ENCODE results near the gene NCAPH2. TPM values are rescaled to one million over a fixed set of nuclear protein-coding genes. Genes with fewer than 3 reads are reported as not detected.

The NCAPH2 gene
- total RNA-seq, 4 donors from 2014 or later: 34.0 to 85.8 (median 41.2) TPM

DNA sequence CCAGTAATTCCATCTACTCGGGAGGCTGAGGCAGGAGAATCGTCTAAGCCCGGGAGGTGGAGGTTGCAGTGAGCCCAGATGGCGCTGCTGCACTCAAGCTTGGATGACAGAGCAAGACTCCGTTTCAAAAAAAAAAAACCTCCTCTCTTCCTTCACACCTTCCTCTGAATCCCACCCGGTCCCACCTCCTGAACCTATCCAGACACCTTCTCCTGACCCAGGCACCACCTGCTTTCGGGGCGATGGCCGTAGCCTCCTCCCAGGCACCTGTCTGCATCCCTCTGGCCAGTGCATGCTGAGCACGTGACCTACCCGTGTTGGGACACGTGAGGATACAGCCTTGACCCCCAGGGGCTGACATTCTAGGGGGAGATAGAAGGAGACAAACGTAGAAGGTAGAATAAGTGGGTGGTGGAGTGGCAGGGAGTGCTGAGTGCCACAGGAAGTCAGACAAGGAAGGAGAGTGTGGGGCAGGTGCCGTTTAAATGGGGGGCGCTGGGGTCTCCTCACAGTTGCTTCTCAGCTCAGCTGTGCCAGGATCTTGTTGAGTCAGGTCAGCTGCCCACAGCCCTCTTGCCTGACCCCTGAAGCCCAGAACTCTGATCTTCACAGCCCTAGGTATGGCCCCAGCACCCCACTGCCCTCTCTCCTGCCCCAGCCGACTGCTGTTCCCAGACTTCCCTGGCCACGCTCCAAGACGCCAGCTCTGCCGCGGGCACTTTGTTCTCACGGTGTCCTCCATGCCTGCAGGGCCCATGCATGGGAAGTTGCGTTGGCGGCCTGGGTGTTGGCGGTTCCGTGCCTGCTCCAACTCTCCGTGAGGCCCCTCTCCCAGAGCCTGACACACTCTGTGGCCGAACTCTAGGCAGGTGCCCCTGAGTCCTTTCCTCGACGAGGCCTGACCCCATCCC is 22.5 kb upstream of the NCAPH2 start:
- no peaks in the 10 kb centered on the region for H3K9me3 ChIP-seq
- peak in 2 of 3 donors; percentile 75 to 78 for DNase-seq
- H3K27ac ChIP-seq: peak overlapping the region in 2 of 4 donors; percentile 49 to 69
- no peaks in the 10 kb centered on the region for H3K36me3 ChIP-seq
- no peak overlapping the region for H3K4me3 ChIP-seq
- H3K27me3 ChIP-seq: peaks cover 0 to 20% of the 10 kb centered on the region in 2 donors
- H3K4me1 ChIP-seq: peaks cover 0 to 41% (median 20%) of the 10 kb centered on the region in 4 donors
- TF ChIP-seq, protein P1, sequence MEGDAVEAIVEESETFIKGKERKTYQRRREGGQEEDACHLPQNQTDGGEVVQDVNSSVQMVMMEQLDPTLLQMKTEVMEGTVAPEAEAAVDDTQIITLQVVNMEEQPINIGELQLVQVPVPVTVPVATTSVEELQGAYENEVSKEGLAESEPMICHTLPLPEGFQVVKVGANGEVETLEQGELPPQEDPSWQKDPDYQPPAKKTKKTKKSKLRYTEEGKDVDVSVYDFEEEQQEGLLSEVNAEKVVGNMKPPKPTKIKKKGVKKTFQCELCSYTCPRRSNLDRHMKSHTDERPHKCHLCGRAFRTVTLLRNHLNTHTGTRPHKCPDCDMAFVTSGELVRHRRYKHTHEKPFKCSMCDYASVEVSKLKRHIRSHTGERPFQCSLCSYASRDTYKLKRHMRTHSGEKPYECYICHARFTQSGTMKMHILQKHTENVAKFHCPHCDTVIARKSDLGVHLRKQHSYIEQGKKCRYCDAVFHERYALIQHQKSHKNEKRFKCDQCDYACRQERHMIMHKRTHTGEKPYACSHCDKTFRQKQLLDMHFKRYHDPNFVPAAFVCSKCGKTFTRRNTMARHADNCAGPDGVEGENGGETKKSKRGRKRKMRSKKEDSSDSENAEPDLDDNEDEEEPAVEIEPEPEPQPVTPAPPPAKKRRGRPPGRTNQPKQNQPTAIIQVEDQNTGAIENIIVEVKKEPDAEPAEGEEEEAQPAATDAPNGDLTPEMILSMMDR (IDR thresholded peaks at IDR 0.05): no peak
- no peak for TF ChIP-seq POLR2A (IDR thresholded peaks at IDR 0.05)

DNA sequence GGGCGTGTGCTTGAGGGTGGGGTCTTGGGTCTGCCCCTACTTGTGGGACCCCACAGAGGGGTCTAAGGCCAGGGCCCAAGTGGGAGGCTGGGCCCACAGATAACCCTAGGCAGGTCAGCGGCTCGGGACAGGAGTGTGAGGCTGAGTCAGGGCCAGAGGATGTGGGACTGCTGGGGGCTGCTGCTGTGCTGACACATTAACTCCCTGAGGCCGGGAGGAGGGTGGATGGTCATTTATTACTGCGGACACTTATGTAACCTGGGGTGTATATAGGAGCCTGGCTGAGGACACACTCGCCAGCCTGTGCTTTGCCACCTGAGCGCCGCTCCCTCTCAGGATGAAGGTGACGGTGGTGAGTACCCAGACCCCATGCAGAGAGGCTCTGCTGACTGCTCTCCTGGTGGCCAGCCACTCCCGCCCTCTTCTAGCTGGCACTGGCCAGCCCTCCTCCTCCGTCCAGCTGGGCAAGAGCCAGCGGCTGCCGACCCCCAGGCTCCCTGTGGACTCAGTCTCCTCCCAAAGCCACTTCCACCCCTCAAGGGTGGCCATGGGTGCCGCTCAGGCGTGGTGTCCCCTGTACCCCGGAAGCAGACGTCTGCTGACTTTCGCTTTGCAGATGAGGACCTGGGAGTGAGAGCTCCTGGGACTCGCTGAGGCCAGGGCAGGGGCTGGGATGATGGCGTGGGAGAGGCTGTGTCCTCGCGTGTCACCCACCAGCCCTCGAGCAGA is 21.3 kb upstream of the NCAPH2 start, which contains the start of gene MIOX:
TSS of gene MIOX (plus strand) at position 299 of the 729 bp plus-strand sequence. CDS start at position 338, 39 bp downstream.
- Histone ChIP-seq H3K27me3 (peaks cover 0 to 7% of the 10 kb centered on the region in 2 donors), H3K4me1 (peaks cover 0 to 31% (median 15%) of the 10 kb centered on the region in 4 donors), H3K9me3 (no peaks in the 10 kb centered on the region), H3K4me3 (no peak within 1 kb of the TSS), H3K36me3 (no peaks in the 10 kb centered on the region), H3K27ac (peak within 1 kb of the TSS in 1 of 4 donors; percentile 49)
- peak in 1 of 3 donors; percentile 44 for DNase-seq
- TF ChIP-seq, protein P1 (IDR thresholded peaks at IDR 0.05): no peak
- TF ChIP-seq POLR2A (IDR thresholded peaks at IDR 0.05): no peak

DNA sequence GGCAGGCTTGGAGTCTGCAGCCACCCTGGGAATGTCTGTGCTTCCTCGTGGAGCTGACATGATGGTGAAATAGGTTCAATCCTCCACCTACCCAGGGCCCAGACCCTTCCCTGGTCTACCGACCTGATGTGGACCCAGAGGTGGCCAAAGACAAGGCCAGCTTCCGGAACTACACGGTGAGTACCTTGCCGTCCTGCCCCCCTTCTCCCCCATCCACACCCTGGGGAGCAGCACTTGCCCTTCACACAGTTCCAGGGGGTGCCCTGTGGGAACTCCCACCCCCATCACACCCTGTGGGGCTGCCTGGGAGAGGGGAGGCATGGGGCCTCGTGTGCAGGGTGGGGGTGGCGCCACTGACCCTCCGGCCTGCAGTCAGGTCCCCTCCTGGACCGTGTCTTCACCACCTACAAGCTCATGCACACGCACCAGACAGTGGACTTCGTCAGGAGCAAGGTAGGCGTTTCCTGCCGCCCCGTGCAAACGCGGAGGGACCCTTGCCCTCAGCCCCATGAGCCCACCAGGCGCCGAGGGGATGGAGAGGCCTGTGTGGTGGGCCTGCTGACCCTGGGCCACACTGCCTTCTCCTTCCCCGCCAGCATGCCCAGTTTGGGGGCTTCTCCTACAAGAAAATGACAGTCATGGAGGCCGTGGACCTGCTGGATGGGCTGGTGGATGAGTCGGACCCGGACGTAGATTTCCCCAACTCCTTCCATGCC is 20.6 kb upstream of the NCAPH2 start:
- Histone ChIP-seq H3K36me3 (no peaks in the 10 kb centered on the region), H3K27ac (no peak overlapping the region), H3K4me1 (peaks cover 0 to 23% (median 11%) of the 10 kb centered on the region in 4 donors), H3K9me3 (no peaks in the 10 kb centered on the region), H3K4me3 (no peak overlapping the region), H3K27me3 (peaks cover 0 to under 1% of the 10 kb centered on the region in 2 donors)
- no peak for DNase-seq
- no peak for TF ChIP-seq POLR2A (IDR thresholded peaks at IDR 0.05)
- TF ChIP-seq, protein P1 (IDR thresholded peaks at IDR 0.05): no peak

DNA sequence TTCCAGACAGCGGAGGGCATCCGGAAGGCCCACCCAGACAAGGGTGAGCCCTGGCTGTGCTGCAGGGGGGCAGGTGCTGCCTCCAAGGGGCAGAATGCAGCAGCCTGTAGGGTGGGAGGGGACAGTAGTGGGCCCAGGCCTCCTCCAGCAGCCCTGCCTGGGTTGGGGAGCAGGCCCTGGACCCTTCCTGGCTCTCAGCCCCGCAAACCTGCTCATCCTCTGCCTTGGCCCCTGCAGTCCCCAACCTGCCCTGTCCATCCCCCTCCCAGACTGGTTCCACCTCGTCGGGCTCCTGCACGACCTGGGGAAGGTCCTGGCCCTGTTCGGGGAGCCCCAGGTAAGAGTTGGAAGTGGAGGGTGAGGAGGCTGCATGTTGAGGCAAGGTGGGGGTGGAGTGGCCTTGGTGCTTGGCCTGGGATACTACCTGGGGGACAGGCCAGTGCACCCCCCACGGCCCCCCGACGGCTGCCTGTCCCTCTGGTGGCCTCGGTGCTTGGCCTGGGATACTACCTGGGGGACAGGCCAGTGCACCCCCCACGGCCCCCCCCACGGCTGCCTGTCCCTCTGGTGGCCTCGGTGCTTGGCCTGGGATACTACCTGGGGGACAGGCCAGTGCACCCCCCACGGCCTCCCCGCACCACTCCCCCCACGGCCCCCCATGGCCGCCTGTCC is 19.9 kb upstream of the NCAPH2 start:
- H3K9me3 ChIP-seq: no peaks in the 10 kb centered on the region
- no peak for TF ChIP-seq POLR2A (IDR thresholded peaks at IDR 0.05)
- TF ChIP-seq, protein P1 (IDR thresholded peaks at IDR 0.05): no peak
- H3K4me1 ChIP-seq: peaks cover 0 to 18% (median 11%) of the 10 kb centered on the region in 4 donors
- H3K36me3 ChIP-seq: no peaks in the 10 kb centered on the region
- H3K27ac ChIP-seq: no peak overlapping the region
- no peak for DNase-seq
- H3K4me3 ChIP-seq: no peak overlapping the region
- no peaks in the 10 kb centered on the region for H3K27me3 ChIP-seq

DNA sequence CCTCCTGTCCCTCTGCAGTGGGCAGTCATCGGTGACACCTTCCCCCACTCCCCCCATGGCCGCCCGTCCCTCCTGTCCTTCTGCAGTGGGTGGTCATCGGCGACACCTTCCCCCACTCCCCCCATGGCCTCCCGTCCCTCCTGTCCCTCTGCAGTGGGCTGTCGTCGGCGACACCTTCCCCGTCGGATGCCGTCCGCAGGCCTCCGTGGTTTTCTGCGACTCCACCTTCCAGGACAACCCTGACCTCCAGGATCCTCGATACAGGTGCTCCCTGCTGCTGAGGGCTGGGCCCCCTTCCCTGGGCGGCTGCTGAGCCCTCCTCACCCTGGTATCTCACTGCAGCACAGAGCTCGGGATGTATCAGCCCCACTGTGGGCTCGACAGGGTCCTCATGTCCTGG is 19.1 kb upstream of the NCAPH2 start:
- no peak overlapping the region for H3K27ac ChIP-seq
- H3K4me1 ChIP-seq: peaks cover 0 to 10% (median 7%) of the 10 kb centered on the region in 4 donors
- H3K27me3 ChIP-seq: no peaks in the 10 kb centered on the region
- H3K36me3 ChIP-seq: no peaks in the 10 kb centered on the region
- no peak for DNase-seq
- H3K4me3 ChIP-seq: no peak overlapping the region
- TF ChIP-seq, protein P1 (IDR thresholded peaks at IDR 0.05): no peak
- TF ChIP-seq POLR2A (IDR thresholded peaks at IDR 0.05): no peak
- H3K9me3 ChIP-seq: no peaks in the 10 kb centered on the region
